ENCODE data around the gene CCR5.
A peak's percentile ranks its signal among the peaks of the same experiment; 100 is the strongest.
"Not testable (repeated sequence)": the region's sequence is repeated elsewhere in the genome, so short reads cannot be mapped to it uniquely, and the experiment has no call there.

Gene CCR5

GRCh38 chr3:46395210-46395661, 24.5 kb downstream of the CCR5 start:
- no peak overlapping the region for H3K4me3 ChIP-seq (ENCODE audit: low read length)
- H3K4me1 ChIP-seq (ENCODE audit: control insufficient read depth, insufficient read depth, low read length): no peaks in the 10 kb centered on the region
- no peaks in the 10 kb centered on the region for H3K36me3 ChIP-seq (ENCODE audit: control insufficient read depth, insufficient read depth, low read length)
- no peak overlapping the region for H3K9ac ChIP-seq (ENCODE audit: low read length)
- H3K9me3 ChIP-seq (ENCODE audit: control insufficient read depth, low read length): no peaks in the 10 kb centered on the region
- H3K27me3 ChIP-seq (ENCODE audit: control insufficient read depth, insufficient read depth, low read length): no peaks in the 10 kb centered on the region

GRCh38 chr3:46395766-46396530, 25.2 kb downstream of the CCR5 start:
- no peaks in the 10 kb centered on the region for H3K9me3 ChIP-seq (ENCODE audit: control insufficient read depth, low read length)
- H3K36me3 ChIP-seq (ENCODE audit: control insufficient read depth, insufficient read depth, low read length): no peaks in the 10 kb centered on the region
- no peaks in the 10 kb centered on the region for H3K27me3 ChIP-seq (ENCODE audit: control insufficient read depth, insufficient read depth, low read length)
- H3K4me1 ChIP-seq (ENCODE audit: control insufficient read depth, insufficient read depth, low read length): no peaks in the 10 kb centered on the region
- no peak overlapping the region for H3K4me3 ChIP-seq (ENCODE audit: low read length)
- no peak overlapping the region for H3K9ac ChIP-seq (ENCODE audit: low read length)

GRCh38 chr3:46397111-46397510, 26.4 kb downstream of the CCR5 start:
- H3K36me3 ChIP-seq (ENCODE audit: control insufficient read depth, insufficient read depth, low read length): no peaks in the 10 kb centered on the region
- H3K4me1 ChIP-seq (ENCODE audit: control insufficient read depth, insufficient read depth, low read length): no peaks in the 10 kb centered on the region
- H3K9me3 ChIP-seq (ENCODE audit: control insufficient read depth, low read length): no peaks in the 10 kb centered on the region
- H3K4me3 ChIP-seq (ENCODE audit: low read length): no peak overlapping the region
- H3K9ac ChIP-seq (ENCODE audit: low read length): no peak overlapping the region
- H3K27me3 ChIP-seq (ENCODE audit: control insufficient read depth, insufficient read depth, low read length): no peaks in the 10 kb centered on the region

- no peak overlapping the region for H3K9ac ChIP-seq (ENCODE audit: low read length)
- no peaks in the 10 kb centered on the region for H3K36me3 ChIP-seq (ENCODE audit: control insufficient read depth, insufficient read depth, low read length)
- H3K4me1 ChIP-seq (ENCODE audit: control insufficient read depth, insufficient read depth, low read length): no peaks in the 10 kb centered on the region
- H3K27me3 ChIP-seq (ENCODE audit: control insufficient read depth, insufficient read depth, low read length): no peaks in the 10 kb centered on the region
- no peak overlapping the region for H3K4me3 ChIP-seq (ENCODE audit: low read length)
- no peaks in the 10 kb centered on the region for H3K9me3 ChIP-seq (ENCODE audit: control insufficient read depth, low read length)
Observed at GRCh38 chr3:46398186-46398955, 27.6 kb downstream of the CCR5 start.

- Histone ChIP-seq H3K9me3 (ENCODE audit: control insufficient read depth, low read length) (no peaks in the 10 kb centered on the region), H3K36me3 (ENCODE audit: control insufficient read depth, insufficient read depth, low read length) (no peaks in the 10 kb centered on the region), H3K4me3 (ENCODE audit: low read length) (no peak overlapping the region), H3K9ac (ENCODE audit: low read length) (no peak overlapping the region), H3K27me3 (ENCODE audit: control insufficient read depth, insufficient read depth, low read length) (no peaks in the 10 kb centered on the region), H3K4me1 (ENCODE audit: control insufficient read depth, insufficient read depth, low read length) (no peaks in the 10 kb centered on the region)
Observed at GRCh38 chr3:46399098-46399497, 28.4 kb downstream of the CCR5 start.

GRCh38 chr3:46399557-46399956, 28.8 kb downstream of the CCR5 start:
- H3K36me3 ChIP-seq (ENCODE audit: control insufficient read depth, insufficient read depth, low read length): no peaks in the 10 kb centered on the region
- peaks cover 3% of the 10 kb centered on the region for H3K4me1 ChIP-seq (ENCODE audit: control insufficient read depth, insufficient read depth, low read length)
- H3K9ac ChIP-seq (ENCODE audit: low read length): no peak overlapping the region
- H3K4me3 ChIP-seq (ENCODE audit: low read length): no peak overlapping the region
- H3K9me3 ChIP-seq (ENCODE audit: control insufficient read depth, low read length): no peaks in the 10 kb centered on the region
- H3K27me3 ChIP-seq (ENCODE audit: control insufficient read depth, insufficient read depth, low read length): no peaks in the 10 kb centered on the region

- Histone ChIP-seq H3K27me3 (ENCODE audit: control insufficient read depth, insufficient read depth, low read length) (no peaks in the 10 kb centered on the region), H3K4me1 (ENCODE audit: control insufficient read depth, insufficient read depth, low read length) (peaks cover 9% of the 10 kb centered on the region), H3K9me3 (ENCODE audit: control insufficient read depth, low read length) (no peaks in the 10 kb centered on the region), H3K9ac (ENCODE audit: low read length) (no peak overlapping the region), H3K36me3 (ENCODE audit: control insufficient read depth, insufficient read depth, low read length) (no peaks in the 10 kb centered on the region), H3K4me3 (ENCODE audit: low read length) (no peak overlapping the region)
Observed at GRCh38 chr3:46400000-46400734, 29.4 kb downstream of the CCR5 start.

- Histone ChIP-seq H3K27me3 (ENCODE audit: control insufficient read depth, insufficient read depth, low read length) (no peaks in the 10 kb centered on the region), H3K9ac (ENCODE audit: low read length) (no peak overlapping the region), H3K4me3 (ENCODE audit: low read length) (no peak overlapping the region), H3K36me3 (ENCODE audit: control insufficient read depth, insufficient read depth, low read length) (no peaks in the 10 kb centered on the region), H3K9me3 (ENCODE audit: control insufficient read depth, low read length) (no peaks in the 10 kb centered on the region), H3K4me1 (ENCODE audit: control insufficient read depth, insufficient read depth, low read length) (peaks cover 15% of the 10 kb centered on the region)
Observed at GRCh38 chr3:46400846-46401245, 30.1 kb downstream of the CCR5 start.

GRCh38 chr3:46401579-46401978, 30.8 kb downstream of the CCR5 start:
- Histone ChIP-seq H3K9me3 (ENCODE audit: control insufficient read depth, low read length) (no peaks in the 10 kb centered on the region), H3K4me1 (ENCODE audit: control insufficient read depth, insufficient read depth, low read length) (peaks cover 23% of the 10 kb centered on the region), H3K36me3 (ENCODE audit: control insufficient read depth, insufficient read depth, low read length) (no peaks in the 10 kb centered on the region), H3K27me3 (ENCODE audit: control insufficient read depth, insufficient read depth, low read length) (no peaks in the 10 kb centered on the region), H3K9ac (ENCODE audit: low read length) (no peak overlapping the region), H3K4me3 (ENCODE audit: low read length) (no peak overlapping the region)

GRCh38 chr3:46402902-46403301, 32.2 kb downstream of the CCR5 start:
- not testable (repeated sequence) for H3K36me3 ChIP-seq (ENCODE audit: control insufficient read depth, insufficient read depth, low read length); H3K4me3 ChIP-seq (ENCODE audit: low read length); H3K9me3 ChIP-seq (ENCODE audit: control insufficient read depth, low read length); H3K27me3 ChIP-seq (ENCODE audit: control insufficient read depth, insufficient read depth, low read length); H3K9ac ChIP-seq (ENCODE audit: low read length)
- H3K4me1 ChIP-seq (ENCODE audit: control insufficient read depth, insufficient read depth, low read length): peaks cover 30% of the 10 kb centered on the region

- peaks cover 34% of the 10 kb centered on the region for H3K4me1 ChIP-seq (ENCODE audit: control insufficient read depth, insufficient read depth, low read length)
- H3K9ac ChIP-seq (ENCODE audit: low read length): peak overlapping the region; percentile 65
- no peaks in the 10 kb centered on the region for H3K9me3 ChIP-seq (ENCODE audit: control insufficient read depth, low read length)
- H3K36me3 ChIP-seq (ENCODE audit: control insufficient read depth, insufficient read depth, low read length): no peaks in the 10 kb centered on the region
- H3K4me3 ChIP-seq (ENCODE audit: low read length): peak overlapping the region; percentile 29
- no peaks in the 10 kb centered on the region for H3K27me3 ChIP-seq (ENCODE audit: control insufficient read depth, insufficient read depth, low read length)
Observed at GRCh38 chr3:46405301-46406019, 34.7 kb downstream of the CCR5 start.
